ENCODE results near the gene C14orf132. TPM values are rescaled to one million over a fixed set of nuclear protein-coding genes. Genes with fewer than 3 reads are reported as not detected.
"Not testable (repeated sequence)": the region's sequence is repeated elsewhere in the genome, so short reads cannot be mapped to it uniquely, and the experiment has no call there.

C14orf132 gene
- 1 to 10 TPM; 1.7 to 2.2 TPM for total RNA-seq

DNA sequence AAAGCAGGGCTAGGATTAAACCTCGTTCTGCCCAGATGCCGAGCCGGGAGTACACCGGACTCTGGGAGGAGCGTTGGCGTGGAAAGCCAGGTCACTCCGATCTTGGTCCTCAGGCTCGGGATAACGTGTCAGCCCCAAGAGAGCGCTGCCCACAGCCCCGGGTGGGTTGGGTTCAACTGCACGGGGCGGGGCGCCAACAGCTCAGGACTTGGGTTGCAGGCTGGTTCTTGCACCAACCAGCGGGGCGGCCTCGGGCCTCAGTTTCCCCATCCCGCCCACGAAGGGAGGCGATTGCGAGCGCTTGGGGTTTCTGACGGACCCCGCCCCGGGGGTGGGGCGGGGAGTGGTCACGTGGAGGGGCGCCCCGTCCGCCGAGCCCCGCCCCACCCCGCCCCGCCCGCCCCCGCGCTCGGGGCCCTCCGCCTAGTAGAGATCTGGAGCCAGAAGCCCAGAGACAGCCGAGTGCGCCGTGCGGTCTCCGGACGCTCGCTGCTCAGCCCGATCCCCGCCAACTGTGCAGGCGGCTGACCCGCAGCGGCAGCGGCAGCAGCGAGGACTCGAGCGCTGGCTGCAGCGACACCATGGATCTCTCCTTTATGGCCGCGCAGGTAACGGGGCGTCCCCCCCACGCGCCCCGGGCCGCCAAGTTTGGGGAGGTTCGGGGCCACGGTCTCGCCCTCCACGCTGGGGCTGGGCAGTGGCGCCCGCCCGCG lies at the start of gene C14orf132:
Gene C14orf132, plus strand, starts transcription at position 443 of the 713 bp plus-strand sequence. Its CDS starts 139 bp downstream, at position 582.
- Mint-ChIP-seq H3K27ac (no peak within 1 kb of the TSS), H3K4me1 (peaks cover 6% of the 10 kb centered on the region), H3K4me3 (peak within 1 kb of the TSS; percentile 80), H3K27me3 (peaks cover 61% of the 10 kb centered on the region), H3K9me3 (no peaks in the 10 kb centered on the region), H3K36me3 (no peaks in the 10 kb centered on the region)
- DNase-seq: peak; percentile 57

DNA sequence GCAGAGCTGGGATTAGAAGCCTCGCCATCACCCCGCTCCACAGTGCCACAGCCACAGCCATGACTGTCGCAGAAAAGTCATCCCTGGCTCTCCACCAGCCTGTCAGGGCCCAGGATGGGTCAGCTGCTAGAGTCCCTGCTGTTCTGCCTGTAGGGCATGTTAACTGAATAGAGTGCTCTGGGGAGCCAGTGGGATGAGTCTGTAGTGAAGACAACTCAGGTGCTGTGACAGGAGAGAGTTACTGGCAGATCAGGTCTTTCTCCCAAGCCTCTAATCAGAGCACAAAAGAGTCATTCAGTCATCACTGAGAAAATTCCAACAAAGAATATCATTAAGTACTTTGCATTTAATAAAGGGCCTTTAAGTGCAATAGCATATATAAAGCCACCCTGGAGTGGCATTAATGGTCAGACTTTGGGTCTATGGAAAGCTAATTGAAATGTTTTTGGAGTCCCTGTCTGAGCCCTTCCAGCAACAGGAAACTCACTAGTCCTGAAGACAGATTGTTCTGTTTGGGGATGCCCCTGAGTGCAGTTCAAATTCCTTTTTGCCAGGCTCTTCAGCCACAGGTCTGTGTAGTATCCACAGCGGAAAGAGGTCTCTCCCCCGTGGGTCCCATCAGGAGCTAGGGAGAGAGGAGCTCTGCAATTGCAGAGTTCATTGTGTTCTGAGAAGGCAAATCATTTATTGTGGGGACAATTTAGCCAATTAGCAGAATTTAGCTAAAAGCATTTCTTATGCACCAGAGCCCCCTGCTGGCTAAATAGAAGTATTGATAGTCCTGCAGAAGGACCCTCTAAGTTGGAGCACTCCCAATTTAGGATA lies 45.2 kb upstream of the C14orf132 start:
- Mint-ChIP-seq H3K9me3 (peaks cover 16% of the 10 kb centered on the region), H3K4me1 (no peaks in the 10 kb centered on the region), H3K27me3 (peaks cover 46% of the 10 kb centered on the region), H3K36me3 (no peaks in the 10 kb centered on the region), H3K27ac (no peak overlapping the region), H3K4me3 (no peak overlapping the region)
- peak; percentile 2 for DNase-seq

- peaks cover 49% of the 10 kb centered on the region for H3K27me3 Mint-ChIP-seq
- no peak for DNase-seq
- no peak overlapping the region for H3K27ac Mint-ChIP-seq
- H3K36me3 Mint-ChIP-seq: no peaks in the 10 kb centered on the region
- no peaks in the 10 kb centered on the region for H3K4me1 Mint-ChIP-seq
- no peak overlapping the region for H3K4me3 Mint-ChIP-seq
- H3K9me3 Mint-ChIP-seq: peaks cover 16% of the 10 kb centered on the region
These were observed 44.6 kb upstream of the C14orf132 start for GRCh38 chr14:95994593-95994928.

DNA sequence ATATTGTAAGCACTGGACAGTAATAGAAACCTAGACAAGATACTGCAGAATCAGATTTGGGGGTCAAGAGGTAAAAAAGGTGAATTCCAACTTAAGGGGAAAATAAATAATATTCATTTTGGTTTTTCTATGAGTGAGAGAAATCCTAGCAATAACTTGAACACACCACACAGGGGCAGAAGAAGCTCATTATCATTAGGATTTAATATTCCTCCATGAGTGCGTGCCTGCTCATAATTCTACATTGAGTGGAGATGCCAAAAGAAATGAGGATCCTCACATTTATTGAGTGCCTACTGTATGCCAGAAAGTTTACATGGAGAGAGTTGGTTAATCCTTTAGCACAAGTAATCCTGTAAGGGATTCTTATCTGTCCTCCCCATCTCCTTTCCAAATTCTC lies 40.5 kb upstream of the C14orf132 start:
- Mint-ChIP-seq H3K27me3 (peaks cover 68% of the 10 kb centered on the region), H3K27ac (no peak overlapping the region), H3K4me1 (no peaks in the 10 kb centered on the region), H3K36me3 (peaks cover 2% of the 10 kb centered on the region), H3K4me3 (no peak overlapping the region), H3K9me3 (peaks cover 9% of the 10 kb centered on the region)
- DNase-seq: no peak

DNA sequence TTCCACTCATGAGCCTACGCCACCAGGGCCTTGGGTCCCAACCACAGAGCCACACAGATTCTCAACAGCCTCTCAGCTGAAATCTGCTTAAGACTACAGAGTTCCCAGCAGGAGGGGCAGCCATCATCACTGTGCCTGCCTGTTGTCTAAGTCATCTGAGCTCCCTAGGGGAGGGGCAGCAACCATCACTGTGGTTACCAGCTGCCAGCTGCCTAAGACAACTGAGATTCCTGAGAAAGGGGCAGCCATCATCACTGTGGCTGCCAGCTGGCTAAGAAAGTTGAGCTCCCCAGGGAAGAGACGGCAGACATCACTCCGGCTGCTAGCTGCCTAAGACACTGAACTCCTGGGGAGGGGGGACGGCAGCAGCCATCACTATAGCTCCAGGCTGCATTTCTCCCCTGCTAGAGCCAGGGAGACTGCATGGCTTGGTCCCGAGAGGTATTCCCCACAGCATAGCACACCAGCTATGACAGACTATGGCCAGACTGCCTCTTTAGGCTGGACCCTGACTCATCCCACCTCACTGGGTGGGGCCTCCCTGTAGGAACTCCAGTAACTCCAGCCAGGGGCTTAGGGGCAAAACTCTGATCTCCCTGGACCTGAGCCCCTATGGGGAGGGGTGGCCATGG lies 37.2 kb upstream of the C14orf132 start:
- Mint-ChIP-seq H3K9me3 (peaks cover 19% of the 10 kb centered on the region), H3K4me1 (no peaks in the 10 kb centered on the region), H3K27ac (no peak overlapping the region), H3K27me3 (peaks cover 74% of the 10 kb centered on the region), H3K36me3 (peaks cover 2% of the 10 kb centered on the region), H3K4me3 (no peak overlapping the region)
- no peak for DNase-seq

- H3K27ac Mint-ChIP-seq: no peak overlapping the region
- no peak for DNase-seq
- peaks cover 69% of the 10 kb centered on the region for H3K27me3 Mint-ChIP-seq
- peaks cover 2% of the 10 kb centered on the region for H3K36me3 Mint-ChIP-seq
- H3K4me1 Mint-ChIP-seq: no peaks in the 10 kb centered on the region
- H3K9me3 Mint-ChIP-seq: peaks cover 19% of the 10 kb centered on the region
- no peak overlapping the region for H3K4me3 Mint-ChIP-seq
These were observed 36.7 kb upstream of the C14orf132 start for GRCh38 chr14:96002498-96002884.

DNA sequence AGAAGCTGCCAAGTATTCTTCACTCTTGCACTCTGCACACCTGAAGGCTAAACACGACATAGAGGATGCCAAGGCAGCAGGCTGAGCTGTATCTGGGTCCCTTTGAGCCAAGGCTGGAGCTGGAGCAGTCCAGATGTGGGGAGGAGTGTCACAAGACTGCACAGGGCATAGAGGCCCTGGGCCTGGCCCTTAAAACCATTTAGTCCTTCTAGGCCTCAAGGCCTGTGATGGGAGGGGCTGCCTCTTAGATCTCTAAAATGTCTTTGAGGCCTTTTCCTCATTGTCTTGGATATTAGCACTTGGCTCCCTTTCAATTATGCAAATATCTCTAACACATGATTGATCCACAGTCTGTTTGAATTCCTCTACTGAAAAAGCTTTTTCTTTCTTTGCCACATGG lies 28.0 kb upstream of the C14orf132 start:
- H3K36me3 Mint-ChIP-seq: no peaks in the 10 kb centered on the region
- H3K9me3 Mint-ChIP-seq: peaks cover 15% of the 10 kb centered on the region
- peaks cover 10% of the 10 kb centered on the region for H3K27me3 Mint-ChIP-seq
- no peaks in the 10 kb centered on the region for H3K4me1 Mint-ChIP-seq
- no peak overlapping the region for H3K4me3 Mint-ChIP-seq
- DNase-seq: no peak
- no peak overlapping the region for H3K27ac Mint-ChIP-seq

- no peak for DNase-seq
- Mint-ChIP-seq H3K27me3 (peaks cover 9% of the 10 kb centered on the region), H3K36me3 (no peaks in the 10 kb centered on the region), H3K4me1 (no peaks in the 10 kb centered on the region), H3K27ac (no peak overlapping the region), H3K9me3 (peaks cover 15% of the 10 kb centered on the region), H3K4me3 (no peak overlapping the region)
These were observed 27.6 kb upstream of the C14orf132 start for GRCh38 chr14:96011607-96012006.

GRCh38 chr14:96012757-96013156 lies 26.4 kb upstream of the C14orf132 start:
- not testable (repeated sequence) for H3K27ac Mint-ChIP-seq, DNase-seq, H3K4me1 Mint-ChIP-seq, H3K4me3 Mint-ChIP-seq, H3K36me3 Mint-ChIP-seq
- Mint-ChIP-seq H3K9me3 (peaks cover 15% of the 10 kb centered on the region), H3K27me3 (peaks cover 20% of the 10 kb centered on the region)

DNA sequence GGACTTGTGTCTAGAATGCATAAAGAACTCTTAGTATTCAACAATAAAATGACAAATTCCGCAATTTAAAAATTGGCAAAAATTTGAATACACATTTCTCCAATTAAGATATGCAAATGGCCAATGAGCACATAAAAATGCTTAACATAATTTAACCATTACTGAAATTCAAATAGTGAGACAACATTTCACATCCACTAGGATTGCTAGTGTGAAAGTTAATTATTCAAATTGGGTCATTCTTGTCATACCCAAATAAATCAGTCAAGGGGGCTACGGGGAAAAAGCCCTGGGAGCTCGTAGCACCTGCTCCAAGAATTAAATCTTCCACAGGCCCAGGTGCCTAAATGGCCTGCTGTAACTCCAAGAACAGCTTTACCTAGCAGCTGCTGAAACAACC lies 25.0 kb upstream of the C14orf132 start:
- DNase-seq: no peak
- no peak overlapping the region for H3K27ac Mint-ChIP-seq
- no peaks in the 10 kb centered on the region for H3K4me1 Mint-ChIP-seq
- H3K9me3 Mint-ChIP-seq: peaks cover 11% of the 10 kb centered on the region
- H3K27me3 Mint-ChIP-seq: peaks cover 29% of the 10 kb centered on the region
- H3K36me3 Mint-ChIP-seq: no peaks in the 10 kb centered on the region
- no peak overlapping the region for H3K4me3 Mint-ChIP-seq

DNA sequence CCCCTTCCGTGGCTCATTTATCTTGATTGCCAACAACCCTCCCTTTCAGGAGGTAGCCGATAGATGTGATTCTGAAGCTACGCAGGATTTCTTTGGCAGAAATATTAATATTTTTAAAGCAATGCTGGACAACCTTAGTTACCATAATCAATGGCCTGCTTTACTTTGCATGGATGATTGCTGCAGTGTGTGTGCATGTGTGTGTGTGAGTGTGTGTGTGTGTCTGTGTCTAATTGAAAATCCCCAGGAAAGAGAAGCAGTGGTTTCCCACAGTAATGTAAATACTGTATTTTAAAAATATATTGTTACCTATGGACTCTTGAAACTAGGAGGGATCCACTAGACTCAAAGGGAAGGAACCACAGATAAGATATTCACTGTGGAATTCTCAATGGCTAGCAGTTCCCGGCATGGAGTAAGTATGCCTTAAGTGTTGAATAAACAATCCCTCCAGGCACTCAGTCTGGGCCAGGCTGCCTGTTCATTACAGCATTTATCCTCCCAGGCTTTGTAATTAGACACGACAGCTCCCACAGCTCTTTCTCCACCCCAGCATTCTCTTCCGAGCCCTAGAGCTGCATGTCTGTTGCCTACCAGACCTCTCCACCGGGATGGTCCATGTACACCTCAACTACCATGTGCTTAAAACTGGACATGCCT lies 22.5 kb upstream of the C14orf132 start:
- DNase-seq: no peak
- Mint-ChIP-seq H3K4me3 (no peak overlapping the region), H3K27me3 (peaks cover 32% of the 10 kb centered on the region), H3K9me3 (peaks cover 2% of the 10 kb centered on the region), H3K36me3 (no peaks in the 10 kb centered on the region), H3K4me1 (no peaks in the 10 kb centered on the region), H3K27ac (no peak overlapping the region)

DNA sequence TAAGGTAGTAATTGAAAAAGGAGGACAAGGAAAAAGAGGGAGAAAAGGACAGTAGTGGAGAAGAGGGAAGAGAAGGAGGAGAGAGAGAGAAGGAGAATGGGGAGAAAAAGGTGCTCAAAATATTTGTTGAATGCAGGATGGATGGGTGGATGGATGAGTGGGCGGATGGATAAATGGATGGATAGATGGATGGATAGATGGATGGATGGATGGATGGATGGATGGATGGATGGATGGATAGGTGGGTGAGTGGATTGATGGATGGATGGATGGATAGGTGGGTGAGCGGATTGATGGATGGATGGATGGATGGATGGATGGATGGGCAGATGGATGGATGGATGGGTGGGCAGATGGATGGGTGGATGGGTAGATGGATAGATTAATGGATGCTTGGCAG lies 21.3 kb upstream of the C14orf132 start:
- no peak overlapping the region for H3K27ac Mint-ChIP-seq
- no peak overlapping the region for H3K4me3 Mint-ChIP-seq
- no peak for DNase-seq
- no peaks in the 10 kb centered on the region for H3K9me3 Mint-ChIP-seq
- no peaks in the 10 kb centered on the region for H3K4me1 Mint-ChIP-seq
- no peaks in the 10 kb centered on the region for H3K36me3 Mint-ChIP-seq
- H3K27me3 Mint-ChIP-seq: peaks cover 41% of the 10 kb centered on the region

DNA sequence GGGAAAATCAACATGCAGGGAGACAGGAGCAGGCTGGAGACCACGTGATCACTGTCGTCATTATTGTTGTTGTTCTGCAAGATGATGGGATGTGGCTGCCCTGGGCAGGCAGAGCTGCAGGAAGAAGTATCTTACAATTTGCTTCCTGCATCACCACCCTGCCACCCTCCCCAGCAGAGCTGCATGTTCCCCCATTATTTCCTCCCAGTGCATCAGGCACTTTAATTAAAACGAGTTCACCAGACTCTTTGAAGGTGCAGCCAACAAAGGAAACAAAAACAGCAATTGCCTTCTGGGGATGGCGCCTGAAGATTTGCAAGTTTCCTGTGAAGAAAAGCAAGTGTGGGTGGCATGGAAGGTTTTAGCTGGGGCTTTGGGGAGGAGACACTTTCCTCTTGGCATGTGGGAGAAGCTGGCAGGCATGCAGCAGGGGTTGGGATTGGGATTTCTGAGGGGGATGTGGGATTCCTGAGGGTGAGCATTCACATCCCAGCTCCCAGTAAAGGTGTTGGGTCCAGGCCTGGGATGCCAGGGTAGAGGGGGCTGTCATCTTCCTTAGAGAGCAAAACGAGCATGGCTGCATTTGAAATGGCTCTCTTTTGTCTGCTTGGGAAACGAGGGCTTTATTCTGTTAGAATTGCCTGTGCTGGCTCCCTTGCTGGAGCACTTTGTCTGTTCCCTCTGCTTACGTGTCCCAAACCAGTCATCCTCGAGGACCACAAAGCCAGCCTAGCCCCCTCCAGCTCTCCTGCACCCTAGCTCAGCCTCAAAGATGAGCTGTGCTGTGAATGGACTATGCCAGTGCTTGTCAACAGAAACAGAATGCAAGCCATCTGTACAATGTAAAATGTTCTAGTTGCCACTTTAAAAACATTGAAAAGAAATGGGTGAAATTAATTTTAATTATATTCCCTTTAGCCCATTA lies 11.5 kb upstream of the C14orf132 start:
- H3K4me1 Mint-ChIP-seq: peaks cover 9% of the 10 kb centered on the region
- no peak for DNase-seq
- no peaks in the 10 kb centered on the region for H3K27me3 Mint-ChIP-seq
- no peaks in the 10 kb centered on the region for H3K36me3 Mint-ChIP-seq
- H3K27ac Mint-ChIP-seq: no peak overlapping the region
- H3K4me3 Mint-ChIP-seq: no peak overlapping the region
- no peaks in the 10 kb centered on the region for H3K9me3 Mint-ChIP-seq

- Mint-ChIP-seq H3K4me1 (peaks cover 9% of the 10 kb centered on the region), H3K9me3 (no peaks in the 10 kb centered on the region), H3K27me3 (no peaks in the 10 kb centered on the region)
These were observed 10.0 kb upstream of the C14orf132 start for GRCh38 chr14:96029089-96029645.

More at GRCh38 chr14:96029089-96029645, 10.0 kb upstream of the C14orf132 start:
- DNase-seq: no peak
- no peaks in the 10 kb centered on the region for H3K36me3 Mint-ChIP-seq
- no peak overlapping the region for H3K27ac Mint-ChIP-seq
- H3K4me3 Mint-ChIP-seq: no peak overlapping the region
